GM21390 (cell line): ENCODE measurements around the gene ITGA8.

ENCODE experiments used
- ATAC-seq: cut with Tn5 transposase; IDR thresholded peaks from one replicate; pipeline ENCODE4 v1.9.1; 2021; ENCODE audit not compliant: unreplicated experiment

ITGA8 gene

GRCh38 chr10:15737656-15738055, 17.9 kb upstream of the ITGA8 start:
- no peak for ATAC-seq

- no peak for ATAC-seq
Observed at GRCh38 chr10:15735763-15736162, 16.0 kb upstream of the ITGA8 start.

- ATAC-seq, result no peak
Observed at GRCh38 chr10:15730341-15730740, 10.6 kb upstream of the ITGA8 start.

- ATAC-seq, result no peak
Observed at GRCh38 chr10:15729890-15730289, 10.2 kb upstream of the ITGA8 start.

- ATAC-seq, result no peak
Observed at GRCh38 chr10:15726042-15726441, 6.3 kb upstream of the ITGA8 start.

GRCh38 chr10:15725603-15726002, 5.9 kb upstream of the ITGA8 start:
- ATAC-seq, result no peak

- no peak for ATAC-seq
Observed at GRCh38 chr10:15724683-15725082, 5.0 kb upstream of the ITGA8 start.

- no peak for ATAC-seq
Observed at GRCh38 chr10:15723803-15724202, 4.1 kb upstream of the ITGA8 start.

- no peak for ATAC-seq
Observed at GRCh38 chr10:15720635-15721287, 1.0 kb upstream of the ITGA8 start.

- ATAC-seq, result no peak
Observed at GRCh38 chr10:15719049-15719898, 448 bp downstream of the ITGA8 start.

GRCh38 chr10:15718694-15719048, 1.1 kb downstream of the ITGA8 start:
- ATAC-seq, result no peak

- no peak for ATAC-seq
Observed at GRCh38 chr10:15715619-15716227, 4.0 kb downstream of the ITGA8 start.

- no peak for ATAC-seq
Observed at GRCh38 chr10:15714847-15715246, 4.9 kb downstream of the ITGA8 start.

- ATAC-seq, result no peak
Observed at GRCh38 chr10:15712883-15713282, 6.8 kb downstream of the ITGA8 start.

GRCh38 chr10:15710455-15710854, 9.3 kb downstream of the ITGA8 start:
- no peak for ATAC-seq

GRCh38 chr10:15705298-15705697, 14.4 kb downstream of the ITGA8 start:
- no peak for ATAC-seq

GRCh38 chr10:15704581-15704968, 15.1 kb downstream of the ITGA8 start:
- ATAC-seq, result no peak

GRCh38 chr10:15703944-15704580, 15.7 kb downstream of the ITGA8 start:
- no peak for ATAC-seq

- no peak for ATAC-seq
Observed at GRCh38 chr10:15703151-15703880, 16.4 kb downstream of the ITGA8 start.

- ATAC-seq, result no peak
Observed at GRCh38 chr10:15700078-15700674, 19.5 kb downstream of the ITGA8 start.

GRCh38 chr10:15695852-15696251, 23.9 kb downstream of the ITGA8 start:
- ATAC-seq, result no peak
